NCI-H128 (cell line): ENCODE data around the gene RBFOX2.
"Not testable (repeated sequence)": the region's sequence is repeated elsewhere in the genome, so short reads cannot be mapped to it uniquely, and the experiment has no call there.

ENCODE experiments used
- DNase-seq: peaks from one replicate; lab custom pipeline; 2025; ENCODE audit not compliant: unreplicated experiment; lab: John Stamatoyannopoulos, UW

Gene RBFOX2

GRCh38 chr22:36009085-36009484 lies 19.5 kb downstream of the RBFOX2 start:
- DNase-seq, result no peak

GRCh38 chr22:36008565-36008964 lies 20.1 kb downstream of the RBFOX2 start:
- no peak for DNase-seq

GRCh38 chr22:36008131-36008530 lies 20.5 kb downstream of the RBFOX2 start:
- no peak for DNase-seq

- no peak for DNase-seq
Measured at GRCh38 chr22:36003972-36004674, 24.5 kb downstream of the RBFOX2 start.

GRCh38 chr22:36002718-36003260 lies 25.8 kb downstream of the RBFOX2 start:
- no peak for DNase-seq

- no peak for DNase-seq
Measured at GRCh38 chr22:36002084-36002483, 26.5 kb downstream of the RBFOX2 start.

- no peak for DNase-seq
Measured at GRCh38 chr22:35998748-35999147, 29.9 kb downstream of the RBFOX2 start.

GRCh38 chr22:35997438-35997837 lies 31.2 kb downstream of the RBFOX2 start:
- no peak for DNase-seq

GRCh38 chr22:35996596-35996995 lies 32.0 kb downstream of the RBFOX2 start:
- DNase-seq, result no peak

- no peak for DNase-seq
Measured at GRCh38 chr22:35995772-35996171, 32.9 kb downstream of the RBFOX2 start.

- DNase-seq, result no peak
Measured at GRCh38 chr22:35995348-35995747, 33.3 kb downstream of the RBFOX2 start.

- DNase-seq, result not testable (repeated sequence)
Measured at GRCh38 chr22:35993727-35994126, 34.9 kb downstream of the RBFOX2 start.

GRCh38 chr22:35993048-35993714 lies 35.4 kb downstream of the RBFOX2 start:
- DNase-seq, result no peak

- no peak for DNase-seq
Measured at GRCh38 chr22:35991168-35991567, 37.5 kb downstream of the RBFOX2 start.

- no peak for DNase-seq
Measured at GRCh38 chr22:35988030-35988429, 40.6 kb downstream of the RBFOX2 start.

GRCh38 chr22:35987487-35987886 lies 41.1 kb downstream of the RBFOX2 start:
- DNase-seq, result no peak

GRCh38 chr22:35986088-35986487 lies 42.5 kb downstream of the RBFOX2 start:
- DNase-seq, result no peak

- no peak for DNase-seq
Measured at GRCh38 chr22:35985371-35985770, 43.3 kb downstream of the RBFOX2 start.

- no peak for DNase-seq
Measured at GRCh38 chr22:35984183-35985175, 44.1 kb downstream of the RBFOX2 start.

GRCh38 chr22:35981900-35982299 lies 46.7 kb downstream of the RBFOX2 start:
- DNase-seq, result no peak

GRCh38 chr22:35978889-35979288 lies 49.7 kb downstream of the RBFOX2 start:
- DNase-seq, result no peak
